GM18505 (cell line): ENCODE measurements around the gene CBLL1.

Experiments
- ATAC-seq: cut with Tn5 transposase; IDR thresholded peaks from one replicate; pipeline ENCODE4 v1.9.1; 2021; ENCODE audit not compliant: unreplicated experiment
- POLR2A ChIP-seq: IDR thresholded peaks from 4 replicates; pipeline ENCODE4 v1.6.1; 2011; ENCODE audit warnings: borderline replicate concordance; ENCODE audit not compliant: insufficient read depth, insufficient read length; ENCODE audit errors: extremely low read depth

Gene CBLL1

DNA sequence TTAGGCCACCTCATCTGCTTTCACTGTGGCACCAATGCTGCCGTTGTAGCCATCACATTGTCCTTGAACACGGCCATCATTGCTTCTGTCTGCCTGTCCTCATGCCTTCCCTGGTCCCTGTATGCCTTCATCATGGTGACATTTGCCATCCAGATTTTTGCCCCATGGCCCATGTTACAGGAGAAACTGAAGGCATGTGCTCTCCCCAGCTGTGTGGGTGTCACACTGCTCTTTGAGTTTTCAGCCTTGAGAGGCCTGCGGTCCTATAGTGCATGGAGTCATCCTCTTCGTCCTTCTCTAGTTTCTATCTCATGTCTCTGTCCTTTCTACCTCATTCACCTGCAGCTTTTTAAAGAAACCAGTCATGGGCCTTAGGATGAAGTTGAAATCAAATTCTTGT, 65.2 kb downstream of the CBLL1 start:
- TF ChIP-seq POLR2A = no peak

DNA sequence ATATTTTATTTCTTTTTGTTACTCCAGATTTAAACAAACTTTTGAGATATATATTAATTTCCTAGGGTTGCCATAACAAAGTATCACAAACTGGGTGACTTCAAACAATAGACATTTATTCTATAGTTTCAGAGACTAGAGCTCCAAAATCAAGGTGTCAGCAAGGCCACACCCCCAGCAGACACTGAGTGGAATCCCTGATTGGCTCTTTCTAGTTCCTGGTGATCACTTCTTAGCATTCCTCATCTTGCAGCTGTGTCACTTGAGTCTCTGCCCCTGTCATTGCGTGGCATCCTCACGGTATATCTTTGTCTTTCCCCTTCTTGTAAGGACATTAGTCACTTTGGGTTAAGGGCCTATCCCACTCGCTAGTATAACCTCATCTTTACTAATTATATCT, 66.7 kb downstream of the CBLL1 start:
- no peak for TF ChIP-seq POLR2A
- no peak for ATAC-seq

More for the DNA sequence above, 65.2 kb downstream of the CBLL1 start:
- ATAC-seq = no peak
